ENCODE results near the gene TAMALIN. TPM values are rescaled to one million over a fixed set of nuclear protein-coding genes. Genes with fewer than 3 reads are reported as not detected.

Gene TAMALIN
- total RNA-seq, 2 donors from 2014 or later: 5.0 to 15.2 TPM

GRCh38 chr12:51980051-51980808, 26.5 kb upstream of the TAMALIN start:
- Histone ChIP-seq H3K36me3 (peaks cover 27% of the 10 kb centered on the region), H3K27ac (no peak overlapping the region), H3K4me1 (no peaks in the 10 kb centered on the region), H3K4me3 (no peak overlapping the region), H3K9ac (ENCODE audit: low read depth in 2 of 2, low read length in 2 of 2) (no peak overlapping the region), H3K9me3 (no peaks in the 10 kb centered on the region), H3K27me3 (no peaks in the 10 kb centered on the region)
- intact Hi-C loops (cut with DNase I): loop anchor here (2.0 kb wide), 1 partner anchor 53 kb away; no protein-coding TSS in a partner anchor
- peak; percentile 95 for TF ChIP-seq CTCF (IDR thresholded peaks at IDR 0.05)
- peak; percentile 70 for DNase-seq

DNA sequence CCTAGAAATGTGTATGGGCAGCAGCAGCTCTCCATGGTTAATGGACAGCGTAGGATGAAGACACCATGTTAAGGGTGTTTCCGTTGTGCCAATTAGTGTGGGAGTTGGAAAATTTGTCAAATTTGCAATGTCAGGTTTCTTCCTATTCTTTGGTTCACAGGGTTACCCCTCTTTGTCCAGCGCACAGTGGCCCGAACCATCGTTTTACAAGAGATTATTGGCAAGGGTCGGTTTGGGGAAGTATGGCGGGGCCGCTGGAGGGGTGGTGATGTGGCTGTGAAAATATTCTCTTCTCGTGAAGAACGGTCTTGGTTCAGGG, 26.0 kb upstream of the TAMALIN start:
- H3K4me1 ChIP-seq: no peaks in the 10 kb centered on the region
- no peak overlapping the region for H3K27ac ChIP-seq

DNA sequence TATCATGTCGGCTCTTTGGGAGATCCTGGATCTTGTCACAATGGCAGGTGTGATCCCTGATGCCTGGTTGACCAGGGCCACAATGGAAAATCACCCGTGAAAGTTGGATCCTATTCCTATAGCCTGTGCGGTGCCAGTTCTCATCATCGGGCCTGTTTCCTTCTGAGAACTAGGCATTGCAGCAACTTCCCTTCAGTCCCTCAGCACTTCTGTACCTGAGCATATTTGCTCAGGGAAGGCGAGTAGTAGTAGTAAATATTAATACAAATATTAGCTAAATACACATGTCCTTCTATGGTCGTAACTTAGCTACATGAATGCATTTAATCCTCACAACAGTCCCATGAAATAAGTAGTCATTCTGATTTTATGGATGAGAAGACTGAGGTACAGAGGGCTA, 22.1 kb upstream of the TAMALIN start:
- H3K27ac ChIP-seq: no peak overlapping the region
- DNase-seq: no peak
- H3K4me1 ChIP-seq: no peaks in the 10 kb centered on the region
- peaks cover 20% of the 10 kb centered on the region for H3K36me3 ChIP-seq
- H3K9me3 ChIP-seq: no peaks in the 10 kb centered on the region
- intact Hi-C loops (cut with DNase I): no loop called here
- TF ChIP-seq CTCF (IDR thresholded peaks at IDR 0.05): no peak
- H3K9ac ChIP-seq (ENCODE audit: low read depth in 2 of 2, low read length in 2 of 2): no peak overlapping the region
- no peak overlapping the region for H3K4me3 ChIP-seq
- no peaks in the 10 kb centered on the region for H3K27me3 ChIP-seq

More for the DNA sequence above, 26.0 kb upstream of the TAMALIN start:
- Histone ChIP-seq H3K4me3 (no peak overlapping the region), H3K27me3 (no peaks in the 10 kb centered on the region), H3K9me3 (no peaks in the 10 kb centered on the region), H3K9ac (ENCODE audit: low read depth in 2 of 2, low read length in 2 of 2) (no peak overlapping the region), H3K36me3 (peaks cover 31% of the 10 kb centered on the region)
- TF ChIP-seq CTCF (IDR thresholded peaks at IDR 0.05): no peak
- DNase-seq: no peak
- intact Hi-C loops (cut with DNase I): loop anchor here (2.0 kb wide), 1 partner anchor 54 kb away; no protein-coding TSS in a partner anchor

GRCh38 chr12:51985154-51985835, 21.5 kb upstream of the TAMALIN start:
- no peak for TF ChIP-seq CTCF (IDR thresholded peaks at IDR 0.05)
- Histone ChIP-seq H3K4me3 (no peak overlapping the region), H3K27me3 (no peaks in the 10 kb centered on the region), H3K4me1 (no peaks in the 10 kb centered on the region), H3K27ac (no peak overlapping the region), H3K9me3 (no peaks in the 10 kb centered on the region), H3K36me3 (peaks cover 20% of the 10 kb centered on the region), H3K9ac (ENCODE audit: low read depth in 2 of 2, low read length in 2 of 2) (no peak overlapping the region)
- no peak for DNase-seq
- intact Hi-C loops (cut with DNase I): no loop called here

- H3K27me3 ChIP-seq: no peaks in the 10 kb centered on the region
- no peak for TF ChIP-seq CTCF (IDR thresholded peaks at IDR 0.05)
- peaks cover 13% of the 10 kb centered on the region for H3K36me3 ChIP-seq
- H3K9ac ChIP-seq (ENCODE audit: low read depth in 2 of 2, low read length in 2 of 2): no peak overlapping the region
- intact Hi-C loops (cut with DNase I): no loop called here
- H3K9me3 ChIP-seq: no peaks in the 10 kb centered on the region
- H3K27ac ChIP-seq: no peak overlapping the region
- no peaks in the 10 kb centered on the region for H3K4me1 ChIP-seq
- DNase-seq: no peak
- no peak overlapping the region for H3K4me3 ChIP-seq
These were observed 19.9 kb upstream of the TAMALIN start for GRCh38 chr12:51986834-51987233.
